PC-3 (cell line): Measurements from ENCODE around the gene ZNRF1. TPM values are rescaled to one million over a fixed set of nuclear protein-coding genes. Genes with fewer than 3 reads are reported as not detected.
"Not testable (repeated sequence)": the region's sequence is repeated elsewhere in the genome, so short reads cannot be mapped to it uniquely, and the experiment has no call there.

Source experiments
- ATAC-seq: fragments of 200-7000 bp; cut with Tn5 transposase; 2 replicates; pipeline ENCODE4 v1.9.1; 2020; ENCODE audit warnings: mild to moderate bottlenecking, moderate library complexity
- BruUV-seq: library from RNA; stranded (reverse); fragments of 400-500 nt; replicated peaks from 2 replicates; lab custom pipeline; 2021; lab: Mats Ljungman, UMichigan
- CTCF ChIA-PET: fragments of 300-600 bp; sonication (Branson Sonifier 250); formaldehyde crosslinking; loops from one replicate; lab custom pipeline; 2022; ENCODE audit warnings: antibody characterized with exemption; lab: Charles Lee
- POLR2A ChIA-PET: fragments of 300-600 bp; sonication (Branson Sonifier 250); formaldehyde crosslinking; loops from one replicate; lab custom pipeline; 2022; ENCODE audit warnings: antibody characterized with exemption; ENCODE audit not compliant: unreplicated experiment; lab: Charles Lee
- DNase-seq: peaks from one replicate; pipeline ENCODE4 v3.0.0-alpha.2; 2015
- H2AFZ ChIP-seq: fragments of 300-600 bp; sonication (generic); 2 replicates; pipeline ENCODE4 v1.6.0; 2016; ENCODE audit warnings: antibody characterized with exemption, low read length
- H3F3A ChIP-seq: fragments of 300-600 bp; sonication (generic); one replicate; pipeline ENCODE4 v1.6.0; 2017; ENCODE audit warnings: antibody characterized with exemption, low read length, control low read depth, mild to moderate bottlenecking; ENCODE audit not compliant: unreplicated experiment
- H3K27ac ChIP-seq: fragments of 300-600 bp; sonication (generic); 2 replicates; pipeline ENCODE4 v1.5.1; 2016; ENCODE audit warnings: mild to moderate bottlenecking, low read length
- H3K27me3 ChIP-seq: fragments of 300-600 bp; sonication (generic); 2 replicates; pipeline ENCODE4 v1.6.1; 2016; ENCODE audit warnings: low read length, mixed read lengths
- H3K36me3 ChIP-seq: fragments of 300-600 bp; sonication (generic); 2 replicates; pipeline ENCODE4 v1.6.1; 2016; ENCODE audit warnings: low read depth, mixed run types, low read length, mixed read lengths
- H3K4me1 ChIP-seq: fragments of 300-600 bp; sonication (generic); 2 replicates; pipeline ENCODE4 v1.5.1; 2016; ENCODE audit warnings: low read length; ENCODE audit not compliant: insufficient read depth
- H3K4me2 ChIP-seq: fragments of 300-600 bp; sonication (generic); 2 replicates; pipeline ENCODE4 v1.6.0; 2016; ENCODE audit warnings: low read length
- H3K4me3 ChIP-seq: fragments of 300-600 bp; sonication (generic); 2 replicates; pipeline ENCODE4 v1.5.1; 2016; ENCODE audit warnings: mild to moderate bottlenecking, low read length, mixed read lengths
- H3K79me2 ChIP-seq: fragments of 300-600 bp; sonication (generic); 2 replicates; pipeline ENCODE4 v1.6.1; 2017; ENCODE audit warnings: low read length, mixed read lengths
- H3K9ac ChIP-seq: fragments of 300-600 bp; sonication (generic); 2 replicates; pipeline ENCODE4 v1.6.0; 2016; ENCODE audit warnings: mild to moderate bottlenecking, low read length
- H3K9me2 ChIP-seq: fragments of 300-600 bp; sonication (generic); replicated peaks from 2 replicates; pipeline ENCODE4 v1.6.1; 2016; ENCODE audit warnings: mixed run types, low read length, mixed read lengths
- H3K9me3 ChIP-seq: fragments of 300-600 bp; sonication (generic); 2 replicates; pipeline ENCODE4 v1.6.1; 2016; ENCODE audit warnings: low read length, mixed read lengths
- H4K20me1 ChIP-seq: fragments of 300-600 bp; sonication (generic); 2 replicates; pipeline ENCODE4 v1.6.1; 2016; ENCODE audit warnings: low read length, mixed read lengths
- CTCF ChIP-seq: fragments of 300-600 bp; sonication (generic); conservative IDR thresholded peaks from 2 replicates; pipeline ENCODE4 v1.5.1; 2017; ENCODE audit warnings: antibody characterized with exemption, low read depth, mild to moderate bottlenecking, low read length
- EZH2 ChIP-seq: fragments of 300-600 bp; sonication (generic); IDR thresholded peaks from one replicate; pipeline ENCODE4 v1.6.1; 2017; ENCODE audit warnings: antibody characterized with exemption, mild to moderate bottlenecking, low read length; ENCODE audit not compliant: unreplicated experiment
- EZH2phosphoT487 ChIP-seq: fragments of 300-600 bp; sonication (generic); IDR thresholded peaks from 2 replicates; pipeline ENCODE4 v1.6.1; 2018; ENCODE audit warnings: mild to moderate bottlenecking, antibody characterized with exemption, low read length, borderline replicate concordance
- intact Hi-C: fragments of 100-400 bp; cut with micrococcal nuclease; formaldehyde crosslinking; loops from 2 replicates; pipeline ENCODE4 v1.9.0; 2023
- total RNA-seq: library from RNA; depleted of rRNA; stranded (reverse); fragments of >200 nt; gene quantifications from 2 replicates; pipeline ENCODE4 v1.2.3, GENCODE V29; 2014

ZNRF1 gene
- total RNA-seq, 1 experiment from 2014 or later: 60.4 TPM

DNA sequence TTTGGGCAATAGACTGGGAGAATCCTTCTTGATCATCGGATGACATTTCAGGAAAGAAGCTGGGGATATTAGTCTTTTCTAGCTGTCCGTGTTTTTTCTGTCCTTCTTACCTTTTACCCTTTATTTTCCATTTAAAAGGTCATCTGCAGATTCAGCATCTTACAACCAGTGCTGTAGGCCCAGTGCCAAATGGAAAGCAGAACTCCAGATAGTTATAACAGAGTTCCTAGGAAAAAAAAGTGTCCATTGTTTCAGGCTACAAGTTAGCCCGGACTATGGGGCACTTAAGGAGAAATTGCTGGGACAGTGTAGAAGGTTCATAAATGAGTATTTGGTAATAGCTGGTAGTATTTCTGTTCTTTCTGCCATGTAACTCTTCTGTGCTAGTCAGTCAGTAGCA is 89.4 kb downstream of the ZNRF1 start:
- ChIA-PET CTCF (no interaction called here), POLR2A (no interaction called here)
- H4K20me1 ChIP-seq: no peaks in the 10 kb centered on the region
- ATAC-seq: no peak
- intact Hi-C loops: no loop called here
- DNase-seq: no peak
- H3K4me1 ChIP-seq: peaks cover 12% of the 10 kb centered on the region; the same call in 1 of the 2 replicates
- no TSS peak for BruUV-seq
- no peak overlapping the region for H3K4me2 ChIP-seq
- no peak overlapping the region for H2AFZ ChIP-seq
- peaks cover 85% of the 10 kb centered on the region for H3K79me2 ChIP-seq
- no peaks in the 10 kb centered on the region for H3K9me2 ChIP-seq
- no peak for TF ChIP-seq EZH2
- TF ChIP-seq CTCF: no peak
- TF ChIP-seq EZH2phosphoT487: no peak
- H3K36me3 ChIP-seq: no peaks in the 10 kb centered on the region
- H3F3A ChIP-seq: no peaks in the 10 kb centered on the region
- H3K4me3 ChIP-seq: no peak overlapping the region
- no peak overlapping the region for H3K9ac ChIP-seq
- H3K27ac ChIP-seq: no peak overlapping the region
- no peaks in the 10 kb centered on the region for H3K27me3 ChIP-seq
- no peaks in the 10 kb centered on the region for H3K9me3 ChIP-seq

GRCh38 chr16:75088934-75089333 is 90.1 kb downstream of the ZNRF1 start:
- TF ChIP-seq EZH2 (no peak), EZH2phosphoT487 (no peak), CTCF (no peak)
- intact Hi-C loops: no loop called here
- Histone ChIP-seq H3K4me1 (peaks cover 12% of the 10 kb centered on the region; the same call in 1 of the 2 replicates), H2AFZ (no peak overlapping the region), H3K4me3 (no peak overlapping the region), H3K9me3 (no peaks in the 10 kb centered on the region), H3K4me2 (no peak overlapping the region), H3K36me3 (no peaks in the 10 kb centered on the region), H4K20me1 (no peaks in the 10 kb centered on the region), H3K27ac (no peak overlapping the region), H3K9me2 (no peaks in the 10 kb centered on the region), H3K27me3 (no peaks in the 10 kb centered on the region), H3K9ac (no peak overlapping the region), H3F3A (no peaks in the 10 kb centered on the region), H3K79me2 (peaks cover 80% of the 10 kb centered on the region)
- ChIA-PET POLR2A (no interaction called here), CTCF (no interaction called here)
- DNase-seq: no peak
- no TSS peak for BruUV-seq
- ATAC-seq: no peak

DNA sequence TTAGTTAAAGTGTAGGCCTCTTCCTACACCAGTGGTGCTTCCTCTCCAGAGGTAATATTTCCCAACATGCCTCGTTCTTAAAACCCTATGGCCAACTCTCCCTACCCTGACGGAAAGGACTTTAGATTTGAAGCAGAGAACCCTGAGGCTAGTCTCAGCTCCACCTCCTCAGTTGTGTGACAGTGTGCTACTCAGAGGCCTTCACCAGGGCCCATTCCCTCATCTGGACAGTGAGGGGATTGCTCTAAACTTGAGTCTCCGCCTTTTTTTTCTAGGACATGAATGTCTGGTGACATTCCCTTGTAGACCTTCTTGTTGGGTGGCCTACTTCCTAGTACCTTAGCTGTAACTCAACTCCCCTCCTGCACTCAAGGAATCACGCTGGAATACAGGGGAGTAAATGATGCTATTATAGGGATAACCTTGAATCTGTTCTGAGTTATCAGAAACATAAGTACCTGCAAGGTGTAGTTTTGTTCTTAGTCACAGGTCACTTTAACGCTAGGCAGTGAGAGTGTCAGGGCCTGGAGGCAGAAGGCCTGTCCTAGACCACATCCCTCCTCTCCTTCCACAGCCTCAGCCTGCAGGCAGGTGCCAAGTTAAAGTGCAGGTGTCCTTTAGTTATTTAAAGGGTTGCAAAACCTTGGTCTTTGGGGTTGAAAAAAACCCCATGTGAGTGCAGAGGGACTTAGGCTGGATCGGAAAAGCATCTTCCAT is 90.8 kb downstream of the ZNRF1 start:
- H3K27ac ChIP-seq: no peak overlapping the region
- POLR2A ChIA-PET: no interaction called here
- no peak for TF ChIP-seq CTCF
- TF ChIP-seq EZH2: no peak
- TF ChIP-seq EZH2phosphoT487: no peak
- H3K9me2 ChIP-seq: no peaks in the 10 kb centered on the region
- no peak overlapping the region for H3K4me2 ChIP-seq
- H4K20me1 ChIP-seq: no peaks in the 10 kb centered on the region
- H3K4me3 ChIP-seq: no peak overlapping the region
- CTCF ChIA-PET: no interaction called here
- H3K4me1 ChIP-seq: peaks cover 12% of the 10 kb centered on the region; the same call in 1 of the 2 replicates
- H3F3A ChIP-seq: no peaks in the 10 kb centered on the region
- DNase-seq (no peak), ATAC-seq (no peak)
- no peaks in the 10 kb centered on the region for H3K9me3 ChIP-seq
- H3K9ac ChIP-seq: no peak overlapping the region
- no TSS peak for BruUV-seq
- no peak overlapping the region for H2AFZ ChIP-seq
- intact Hi-C loops: no loop called here
- H3K79me2 ChIP-seq: peaks cover 76% of the 10 kb centered on the region
- no peaks in the 10 kb centered on the region for H3K36me3 ChIP-seq
- H3K27me3 ChIP-seq: no peaks in the 10 kb centered on the region

DNA sequence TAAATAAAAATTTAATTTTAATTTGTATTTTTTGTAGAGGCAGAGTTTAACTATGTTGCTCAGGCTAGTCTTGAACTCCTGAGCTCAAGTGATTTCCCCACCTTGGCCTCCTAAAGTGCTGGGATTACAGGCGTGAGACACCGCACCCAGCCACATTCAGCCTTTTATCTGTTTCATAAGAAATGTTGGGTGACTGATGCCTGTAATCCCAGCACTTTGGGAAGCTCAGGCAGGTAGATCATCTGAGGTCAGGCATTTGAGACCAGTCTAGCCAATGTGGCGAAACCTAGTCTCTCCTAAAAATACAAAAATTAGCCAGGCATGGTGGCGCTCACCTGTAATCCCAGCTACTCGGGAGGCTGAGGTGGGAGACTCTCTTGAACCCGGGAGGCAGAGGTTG is 92.1 kb downstream of the ZNRF1 start:
- H3K36me3 ChIP-seq, H3F3A ChIP-seq, H3K4me2 ChIP-seq, H3K27me3 ChIP-seq, H3K9me3 ChIP-seq, H3K4me3 ChIP-seq, POLR2A ChIA-PET, H3K9me2 ChIP-seq, intact Hi-C loops, BruUV-seq, H4K20me1 ChIP-seq, H3K27ac ChIP-seq, H3K9ac ChIP-seq, H2AFZ ChIP-seq: not testable (repeated sequence)
- DNase-seq (peak; percentile 62), ATAC-seq (peak; percentile 40; the same call in 1 of the 2 replicates)
- CTCF ChIA-PET: interaction anchor here (0.6 kb wide), 1 partner anchor 90 kb away, joined by 3 read pairs; no protein-coding TSS in a partner anchor
- H3K79me2 ChIP-seq: peaks cover 64% of the 10 kb centered on the region
- H3K4me1 ChIP-seq: peaks cover 15% of the 10 kb centered on the region
